Right atrium auricular region (tissue), 2 donors: ENCODE data around the gene PTPN4. TPM values are rescaled to one million over a fixed set of nuclear protein-coding genes. Genes with fewer than 3 reads are reported as not detected.
A peak's percentile ranks its signal among the peaks of the same experiment; 100 is the strongest.

ENCODE experiments used
- DNase-seq: peaks from one replicate; pipeline ENCODE4 v3.0.0-alpha.2; 2019; ENCODE audit warnings: low spot score
- H3K27ac ChIP-seq, 2 donors: fragments of 200-600 bp; sonication (generic); 1 replicate in 1 of 2; 2 replicates in 1 of 2; pipeline ENCODE4 v1.5.1; 2016 to 2019
- H3K27me3 ChIP-seq, 2 donors: fragments of 200-600 bp; sonication (generic); one replicate each; pipeline versions ENCODE4 v1.5.1 to v1.6.0; 2017 to 2019
- H3K36me3 ChIP-seq: fragments of 200-600 bp; sonication (generic); one replicate; pipeline ENCODE4 v1.5.1; 2016
- H3K4me1 ChIP-seq, 2 donors: fragments of 200-600 bp; sonication (generic); one replicate each; pipeline versions ENCODE4 v1.5.1 to v1.6.0; 2017 to 2019
- H3K4me3 ChIP-seq, 2 donors: fragments of 200-600 bp; sonication (generic); 1 replicate in 1 of 2; 2 replicates in 1 of 2; pipeline ENCODE4 v1.5.1; 2017 to 2019; ENCODE audit warnings: mild to moderate bottlenecking in 1 of 2, moderate library complexity in 1 of 2
- H3K9me3 ChIP-seq, 2 donors: fragments of 200-600 bp; sonication (generic); one replicate each; pipeline ENCODE4 v1.5.1; 2019
- total RNA-seq, 2 donors: library from RNA; depleted of rRNA; stranded (reverse); fragments of >200 nt; gene quantifications; one replicate each; pipeline ENCODE4 v1.1.0, GENCODE V29; 2016
- TF ChIP-seq, protein P1 (sequence below), 2 donors: fragments of 200-600 bp; sonication (generic); IDR thresholded peaks; one replicate each; pipeline ENCODE4 v1.5.1; 2019; ENCODE audit warnings: antibody characterized with exemption in 2 of 2

The PTPN4 gene
- total RNA-seq, 2 donors from 2014 or later, result 23.7 to 44.1 TPM

DNA sequence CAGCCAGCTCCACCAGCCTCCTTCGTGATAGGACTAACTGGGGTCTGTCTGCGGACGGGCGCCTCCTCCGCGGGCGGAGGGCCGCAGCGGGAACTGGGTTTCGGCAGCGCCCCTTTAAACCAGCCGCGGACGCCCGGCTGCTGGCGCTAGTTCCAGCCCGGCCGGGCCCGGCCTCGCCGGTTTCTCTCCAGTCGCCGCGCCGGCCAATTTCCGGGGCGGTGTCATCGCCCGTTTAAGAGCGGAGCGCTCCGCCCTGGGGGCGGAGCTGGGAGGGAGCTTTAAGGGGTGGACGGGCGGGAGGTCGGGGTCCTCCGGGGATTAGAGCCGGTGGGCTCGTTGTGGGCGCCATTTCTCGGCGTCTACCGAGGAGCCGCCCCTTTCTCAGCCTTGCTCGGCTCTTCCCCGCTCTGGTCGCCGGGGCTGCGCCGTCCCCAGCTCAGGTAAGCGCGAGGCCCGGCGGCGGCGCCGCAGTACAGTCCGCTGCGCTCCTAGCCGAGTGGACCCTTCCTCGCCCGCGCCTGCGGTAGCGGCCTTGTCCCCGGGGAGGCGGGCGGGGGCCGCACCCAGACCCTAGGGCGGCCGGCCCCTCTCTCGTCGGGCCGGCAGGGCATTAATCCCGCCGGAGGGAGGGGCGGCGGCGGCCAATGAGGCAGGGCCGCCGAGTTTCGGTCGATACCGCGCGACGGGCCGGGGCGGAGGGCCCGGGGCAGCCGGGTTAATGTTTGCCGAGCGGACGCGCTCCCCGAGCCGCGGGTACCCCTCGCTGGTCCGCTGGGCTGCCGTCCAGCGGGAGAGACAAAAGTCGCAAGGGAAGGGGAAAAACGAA is 253.3 kb downstream of the PTPN4 start, which contains the start of gene EPB41L5:
TSS of gene EPB41L5 (plus strand) at position 307 of the 826 bp plus-strand sequence. CDS start 6,008 bp downstream, outside the sequence.
- peak within 1 kb of the TSS; percentile 76 to 98 for H3K4me3 ChIP-seq
- H3K4me1 ChIP-seq, result peaks cover 0 to 17% of the 10 kb centered on the region in 2 donors
- no peaks in the 10 kb centered on the region for H3K27me3 ChIP-seq
- H3K27ac ChIP-seq, result peak within 1 kb of the TSS; percentile 88 to 89
- TF ChIP-seq, protein P1, sequence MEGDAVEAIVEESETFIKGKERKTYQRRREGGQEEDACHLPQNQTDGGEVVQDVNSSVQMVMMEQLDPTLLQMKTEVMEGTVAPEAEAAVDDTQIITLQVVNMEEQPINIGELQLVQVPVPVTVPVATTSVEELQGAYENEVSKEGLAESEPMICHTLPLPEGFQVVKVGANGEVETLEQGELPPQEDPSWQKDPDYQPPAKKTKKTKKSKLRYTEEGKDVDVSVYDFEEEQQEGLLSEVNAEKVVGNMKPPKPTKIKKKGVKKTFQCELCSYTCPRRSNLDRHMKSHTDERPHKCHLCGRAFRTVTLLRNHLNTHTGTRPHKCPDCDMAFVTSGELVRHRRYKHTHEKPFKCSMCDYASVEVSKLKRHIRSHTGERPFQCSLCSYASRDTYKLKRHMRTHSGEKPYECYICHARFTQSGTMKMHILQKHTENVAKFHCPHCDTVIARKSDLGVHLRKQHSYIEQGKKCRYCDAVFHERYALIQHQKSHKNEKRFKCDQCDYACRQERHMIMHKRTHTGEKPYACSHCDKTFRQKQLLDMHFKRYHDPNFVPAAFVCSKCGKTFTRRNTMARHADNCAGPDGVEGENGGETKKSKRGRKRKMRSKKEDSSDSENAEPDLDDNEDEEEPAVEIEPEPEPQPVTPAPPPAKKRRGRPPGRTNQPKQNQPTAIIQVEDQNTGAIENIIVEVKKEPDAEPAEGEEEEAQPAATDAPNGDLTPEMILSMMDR (IDR thresholded peaks at IDR 0.05), result peak in 1 of 2 donors; percentile 21
- no peaks in the 10 kb centered on the region for H3K9me3 ChIP-seq
- DNase-seq, result peak; percentile 89
- no peaks in the 10 kb centered on the region for H3K36me3 ChIP-seq

DNA sequence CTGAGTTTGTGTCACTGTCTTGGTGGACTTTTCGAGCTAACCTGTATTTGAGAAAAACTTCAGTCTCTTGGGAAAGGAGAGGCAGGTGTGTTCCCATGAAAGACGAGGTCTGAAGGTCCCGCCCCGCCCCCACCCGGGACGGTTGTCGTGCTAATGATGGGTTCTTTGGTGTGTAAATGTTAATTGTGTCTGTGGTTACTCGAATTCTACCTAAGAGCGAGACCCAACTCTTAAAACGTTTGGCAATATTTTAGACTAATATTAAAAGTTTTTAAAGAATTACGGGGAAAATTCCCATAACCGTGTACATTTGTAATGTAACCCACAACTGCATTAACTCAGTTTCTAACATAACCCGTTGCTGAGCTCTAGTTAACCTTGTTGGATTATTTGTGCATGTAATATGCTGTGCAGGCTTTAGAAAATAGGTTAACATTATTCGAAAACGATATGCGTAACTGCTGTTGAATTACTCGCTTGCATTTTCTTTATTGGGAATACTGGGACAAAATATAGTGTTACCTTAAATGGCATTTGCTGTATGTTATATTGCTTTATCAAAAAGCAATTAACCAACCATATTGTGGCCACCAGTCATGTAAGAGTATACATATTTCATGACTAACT is 254.0 kb downstream of the PTPN4 start:
- H3K27me3 ChIP-seq, result no peaks in the 10 kb centered on the region
- peak overlapping the region; percentile 76 to 98 for H3K4me3 ChIP-seq
- H3K9me3 ChIP-seq, result no peaks in the 10 kb centered on the region
- no peak for DNase-seq
- H3K36me3 ChIP-seq, result no peaks in the 10 kb centered on the region
- peaks cover 0 to 17% of the 10 kb centered on the region in 2 donors for H3K4me1 ChIP-seq
- TF ChIP-seq, protein P1 (IDR thresholded peaks at IDR 0.05), result no peak
- peak overlapping the region; percentile 88 to 89 for H3K27ac ChIP-seq

GRCh38 chr2:120014226-120014980 is 254.7 kb downstream of the PTPN4 start:
- Histone ChIP-seq H3K27me3 (no peaks in the 10 kb centered on the region), H3K4me1 (peaks cover 0 to 17% of the 10 kb centered on the region in 2 donors), H3K27ac (no peak overlapping the region), H3K9me3 (no peaks in the 10 kb centered on the region), H3K36me3 (no peaks in the 10 kb centered on the region), H3K4me3 (peak overlapping the region; percentile 76 to 98)
- no peak for DNase-seq
- TF ChIP-seq, protein P1 (IDR thresholded peaks at IDR 0.05), result no peak

DNA sequence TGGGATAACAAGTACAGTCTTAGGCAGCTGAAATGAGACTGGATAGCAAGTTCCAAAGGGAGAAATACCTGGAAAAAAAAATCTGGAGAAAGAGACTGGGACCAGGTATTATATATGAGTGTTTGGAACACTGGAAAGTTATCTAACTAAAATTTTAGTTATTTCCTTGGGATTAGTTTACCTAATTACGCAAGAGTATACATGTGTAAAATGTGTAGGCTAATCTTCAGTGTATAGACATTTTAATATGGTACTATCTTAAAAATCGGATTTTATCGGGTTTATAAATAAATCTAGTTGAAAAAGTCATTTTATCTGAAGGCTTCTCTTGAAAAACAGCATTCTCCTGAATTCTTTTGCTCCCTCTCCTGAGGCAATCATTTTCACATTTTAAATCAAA is 257.1 kb downstream of the PTPN4 start:
- Histone ChIP-seq H3K4me3 (no peak overlapping the region), H3K27me3 (no peaks in the 10 kb centered on the region), H3K9me3 (no peaks in the 10 kb centered on the region), H3K27ac (no peak overlapping the region), H3K4me1 (peaks cover 0 to 17% of the 10 kb centered on the region in 2 donors), H3K36me3 (no peaks in the 10 kb centered on the region)
- TF ChIP-seq, protein P1 (IDR thresholded peaks at IDR 0.05), result no peak
- no peak for DNase-seq

DNA sequence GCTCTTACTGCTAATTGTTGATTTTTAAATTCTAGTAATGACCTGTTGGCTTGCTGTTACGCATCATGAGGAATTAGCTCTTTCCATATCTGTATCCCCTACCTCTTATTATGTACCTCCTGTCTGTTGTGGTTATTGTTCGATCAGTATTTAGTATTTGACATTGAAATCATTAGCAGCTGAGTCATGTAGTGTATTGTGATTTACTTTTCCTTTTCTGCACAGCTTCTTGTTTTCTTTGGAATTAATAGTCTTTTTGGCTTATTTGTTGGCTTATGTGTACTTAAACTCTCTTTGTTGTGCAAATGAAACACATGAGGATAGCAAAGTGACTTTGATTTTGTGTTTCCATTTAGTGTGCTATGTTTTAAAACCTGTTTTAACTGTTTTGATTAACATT is 257.5 kb downstream of the PTPN4 start:
- no peaks in the 10 kb centered on the region for H3K36me3 ChIP-seq
- TF ChIP-seq, protein P1 (IDR thresholded peaks at IDR 0.05), result no peak
- no peaks in the 10 kb centered on the region for H3K9me3 ChIP-seq
- H3K27ac ChIP-seq, result no peak overlapping the region
- H3K27me3 ChIP-seq, result no peaks in the 10 kb centered on the region
- H3K4me1 ChIP-seq, result peaks cover 0 to 14% of the 10 kb centered on the region in 2 donors
- H3K4me3 ChIP-seq, result no peak overlapping the region
- DNase-seq, result no peak
